HG03520 (cell line): Measurements from ENCODE around the gene KCTD1.

ENCODE experiments used
- ATAC-seq: cut with Tn5 transposase; IDR thresholded peaks from one replicate; pipeline ENCODE4 v1.9.1; 2021; ENCODE audit warnings: mild to moderate bottlenecking, moderate library complexity; ENCODE audit not compliant: unreplicated experiment

KCTD1 gene

GRCh38 chr18:26548415-26549262 lies at the start of gene KCTD1:
TSS of gene KCTD1 (minus strand) at chr18:26548553. CDS start at chr18:26548536, 17 bp downstream.
- ATAC-seq, result no peak

GRCh38 chr18:26593365-26594320 lies 45.3 kb upstream of the KCTD1 start:
- no peak for ATAC-seq

- no peak for ATAC-seq
These were observed 36.4 kb upstream of the KCTD1 start for GRCh38 chr18:26584745-26585144.

GRCh38 chr18:26579941-26580618 lies 31.7 kb upstream of the KCTD1 start:
- ATAC-seq, result no peak

DNA sequence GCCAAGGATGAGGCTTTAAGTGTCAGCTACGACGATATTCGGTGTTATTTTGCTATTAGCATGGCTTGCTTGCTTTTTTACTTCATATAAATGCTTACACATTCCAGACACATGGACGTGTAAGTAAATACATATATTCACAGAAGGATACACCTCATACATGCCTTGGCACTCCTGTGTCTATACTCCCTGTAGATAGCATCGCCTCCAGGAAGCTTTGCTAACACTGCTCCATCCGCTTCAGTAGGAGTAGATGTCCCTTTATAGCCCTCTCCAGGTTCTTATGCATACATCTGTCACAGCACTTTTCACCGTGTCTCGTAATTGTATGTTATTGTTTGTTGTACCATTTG lies 27.5 kb upstream of the KCTD1 start:
- ATAC-seq, result no peak

DNA sequence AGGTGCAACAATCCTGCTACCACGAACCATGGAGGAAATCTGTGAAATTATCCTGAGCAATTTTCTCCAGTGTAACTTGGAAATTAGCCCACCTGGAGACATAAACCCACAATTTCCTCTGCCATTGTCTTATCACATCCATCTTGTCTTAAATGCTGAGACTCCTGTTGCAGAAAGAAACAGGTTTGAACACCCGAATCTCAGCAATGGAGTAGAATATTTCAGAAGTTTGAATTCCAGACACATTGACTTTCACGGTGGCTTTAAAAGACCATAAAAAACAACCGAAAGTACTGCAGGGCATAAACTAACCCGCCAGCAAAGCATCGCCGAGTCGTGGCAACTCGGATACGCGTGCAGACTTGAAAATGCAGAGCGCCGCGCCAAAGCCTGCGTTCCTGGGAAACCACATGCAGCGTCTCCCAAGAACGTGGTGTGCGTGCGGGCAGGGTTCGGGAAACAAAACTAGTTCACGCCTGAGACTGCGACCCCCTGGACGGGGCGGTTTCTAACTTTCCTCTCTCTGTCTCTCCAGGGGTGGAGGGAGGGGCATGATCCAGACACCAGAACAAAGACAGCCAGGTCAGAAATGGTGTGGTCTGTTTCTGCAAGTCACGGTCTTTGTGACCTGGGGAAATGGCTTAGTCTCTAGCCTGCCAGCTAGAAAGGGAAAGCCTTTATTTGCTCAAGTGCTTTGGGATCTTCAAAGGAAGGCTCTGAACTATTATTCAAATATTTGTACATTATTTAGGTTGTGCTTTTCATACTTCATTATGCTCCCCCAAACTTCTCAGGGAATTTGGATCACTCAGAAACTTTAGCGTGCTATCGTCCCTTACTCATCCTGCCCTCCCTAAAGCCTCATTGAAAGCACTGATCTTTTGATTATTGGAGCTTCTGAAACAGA lies 26.9 kb upstream of the KCTD1 start:
- ATAC-seq, result no peak

- ATAC-seq, result no peak
These were observed 20.7 kb upstream of the KCTD1 start for GRCh38 chr18:26568926-26569665.

DNA sequence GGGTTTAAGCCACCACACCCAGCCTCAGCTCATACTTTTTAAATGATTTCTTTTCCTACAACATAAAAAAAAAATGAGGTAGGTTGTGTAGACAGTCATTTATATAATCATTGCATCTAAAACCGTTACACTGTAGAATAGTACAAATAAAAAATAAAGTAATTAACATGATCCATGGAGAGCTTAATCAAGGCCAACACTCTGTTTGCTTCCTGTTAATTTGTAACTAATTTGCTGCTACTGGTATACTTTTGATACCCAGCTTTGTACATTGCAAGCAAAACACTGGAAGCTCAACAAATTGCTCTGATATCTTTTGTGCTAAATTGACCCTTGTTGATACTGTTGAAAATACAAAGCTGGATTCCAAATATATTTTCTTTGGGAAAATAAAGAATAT lies 20.2 kb upstream of the KCTD1 start:
- no peak for ATAC-seq

GRCh38 chr18:26566874-26567555 lies 18.7 kb upstream of the KCTD1 start:
- ATAC-seq, result no peak

DNA sequence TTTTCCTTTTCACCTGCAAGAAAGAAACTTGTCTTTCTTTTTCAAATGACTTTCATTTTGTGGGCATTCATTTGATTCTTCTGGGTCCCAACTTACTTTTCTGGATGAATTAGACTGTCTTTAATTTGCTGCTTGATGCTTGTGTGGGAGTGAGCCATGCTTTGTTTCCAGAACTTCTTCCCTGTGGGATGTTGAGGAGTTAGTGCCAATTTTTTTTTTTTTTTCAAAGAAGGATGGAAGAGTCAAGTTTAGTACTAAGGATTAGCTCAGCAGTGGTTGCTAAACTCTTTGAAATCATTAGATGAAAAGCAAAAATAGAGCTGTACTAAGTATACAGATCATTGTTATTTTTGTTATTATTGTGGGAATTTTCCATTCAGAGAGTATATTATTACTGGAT lies 17.2 kb upstream of the KCTD1 start:
- ATAC-seq, result no peak

DNA sequence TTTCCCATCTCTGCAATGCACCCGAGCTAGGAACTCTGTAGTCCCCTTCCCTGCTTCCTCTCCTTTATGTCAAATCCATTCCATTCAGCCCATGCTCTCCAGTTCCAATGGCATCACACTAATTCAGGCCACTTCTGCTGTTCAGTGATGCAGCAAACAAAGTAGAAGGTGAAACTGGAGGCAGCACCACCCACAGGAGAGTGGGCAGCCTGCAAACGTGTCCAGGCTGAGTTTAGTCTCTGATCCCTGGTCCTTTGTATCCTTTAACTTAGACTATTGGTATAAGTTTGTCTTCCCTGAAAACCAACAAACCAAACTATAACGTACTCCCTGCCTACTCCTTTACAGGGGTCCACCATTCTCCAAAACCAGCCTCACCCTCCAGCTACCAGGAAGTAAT lies 14.7 kb upstream of the KCTD1 start:
- no peak for ATAC-seq

DNA sequence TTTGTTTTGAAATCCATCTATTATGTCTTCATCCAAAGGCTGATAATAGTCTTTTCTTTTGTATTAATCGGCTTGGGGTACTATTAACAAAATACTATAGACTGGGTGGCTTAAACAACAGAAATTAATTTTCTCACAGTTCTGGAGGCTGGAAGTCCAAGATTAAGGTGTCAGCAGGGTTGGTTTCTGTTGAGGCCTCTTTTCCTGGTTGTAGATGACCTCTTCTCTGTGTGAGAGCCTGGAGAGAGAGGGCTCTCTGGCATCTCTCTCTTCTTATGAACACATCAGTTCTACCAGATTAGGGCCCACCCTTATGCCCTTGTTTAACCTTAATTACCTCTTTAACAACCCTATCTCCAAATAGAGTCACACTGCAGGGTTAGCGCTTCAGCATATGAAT lies 14.2 kb upstream of the KCTD1 start:
- ATAC-seq, result no peak

DNA sequence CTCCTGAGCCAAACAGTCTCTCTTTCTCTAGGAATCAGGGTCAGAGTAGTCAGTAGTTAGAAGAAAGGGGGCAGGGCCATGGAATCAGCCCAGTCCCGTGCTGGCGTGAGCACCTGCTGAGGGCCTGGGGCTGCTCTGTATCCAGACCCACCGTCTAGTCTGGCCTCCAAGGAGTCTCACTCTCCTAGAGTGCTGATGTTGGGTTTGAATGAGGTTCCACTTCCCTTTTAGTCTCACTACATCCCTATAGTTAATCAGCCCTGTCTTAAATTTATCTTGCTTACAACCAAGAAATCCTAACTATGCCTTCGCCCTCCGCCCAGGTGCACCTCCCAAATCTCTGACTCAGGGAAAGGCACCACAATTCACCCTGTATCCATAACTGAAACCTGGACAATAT lies 13.4 kb upstream of the KCTD1 start:
- ATAC-seq, result no peak

- peak; percentile 87 for ATAC-seq
These were observed 8.2 kb upstream of the KCTD1 start for GRCh38 chr18:26556573-26556972.

DNA sequence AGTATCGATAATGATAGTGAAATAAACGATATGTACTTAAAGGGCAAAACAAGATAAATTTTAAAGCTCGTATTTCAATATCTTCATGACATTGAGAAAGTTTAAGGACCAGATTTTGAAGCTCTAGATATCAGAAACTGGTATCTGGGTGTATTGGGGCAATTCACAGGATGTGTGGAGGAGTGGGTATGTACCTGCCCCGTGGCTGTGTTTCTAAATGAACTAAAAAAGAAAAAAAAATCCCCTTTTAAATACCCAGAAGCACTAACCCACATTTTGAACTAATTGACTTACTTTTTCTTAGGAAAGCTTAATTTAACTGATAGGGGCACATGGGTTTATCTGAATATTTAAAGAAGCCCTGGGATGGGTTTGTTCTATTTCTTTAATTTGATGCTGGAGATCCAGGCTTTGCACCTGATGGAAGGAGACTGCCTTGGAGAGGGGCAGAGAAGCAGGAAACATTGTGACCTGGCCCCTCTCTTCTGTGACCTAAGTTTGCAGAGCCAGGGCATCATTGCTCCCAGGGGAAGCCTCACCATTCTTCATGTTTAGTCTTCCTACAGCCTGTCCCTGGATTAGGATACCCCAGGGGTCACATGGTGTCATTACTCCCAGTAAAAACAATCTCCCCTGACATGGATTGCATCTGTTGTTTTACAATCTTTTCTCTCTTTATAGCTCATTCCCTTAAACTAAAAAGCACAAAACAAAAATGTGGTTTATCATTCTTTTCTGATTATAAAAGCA lies 7.6 kb upstream of the KCTD1 start:
- ATAC-seq, result no peak

DNA sequence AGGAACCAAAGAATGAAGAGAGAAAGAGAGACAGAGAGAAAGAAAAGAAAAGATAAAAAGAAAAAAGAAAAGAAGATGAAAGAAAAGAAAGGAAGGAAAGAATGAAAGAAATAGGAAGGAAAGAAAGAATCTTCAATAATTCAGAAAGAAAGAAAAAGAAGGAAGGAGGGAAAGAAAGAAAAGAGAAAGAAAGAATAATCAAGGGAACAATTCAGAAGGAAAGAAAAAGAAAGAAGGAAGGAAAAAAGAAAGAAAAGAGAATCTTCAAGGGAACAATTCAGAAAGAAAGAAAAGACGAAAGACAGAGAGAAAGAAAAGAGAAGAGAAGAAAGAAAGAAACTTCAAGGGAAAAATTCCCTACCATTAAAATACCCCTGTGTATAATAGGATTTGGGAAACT lies 5.6 kb upstream of the KCTD1 start:
- ATAC-seq, result no peak

GRCh38 chr18:26551695-26552081 lies 3.3 kb upstream of the KCTD1 start:
- no peak for ATAC-seq

DNA sequence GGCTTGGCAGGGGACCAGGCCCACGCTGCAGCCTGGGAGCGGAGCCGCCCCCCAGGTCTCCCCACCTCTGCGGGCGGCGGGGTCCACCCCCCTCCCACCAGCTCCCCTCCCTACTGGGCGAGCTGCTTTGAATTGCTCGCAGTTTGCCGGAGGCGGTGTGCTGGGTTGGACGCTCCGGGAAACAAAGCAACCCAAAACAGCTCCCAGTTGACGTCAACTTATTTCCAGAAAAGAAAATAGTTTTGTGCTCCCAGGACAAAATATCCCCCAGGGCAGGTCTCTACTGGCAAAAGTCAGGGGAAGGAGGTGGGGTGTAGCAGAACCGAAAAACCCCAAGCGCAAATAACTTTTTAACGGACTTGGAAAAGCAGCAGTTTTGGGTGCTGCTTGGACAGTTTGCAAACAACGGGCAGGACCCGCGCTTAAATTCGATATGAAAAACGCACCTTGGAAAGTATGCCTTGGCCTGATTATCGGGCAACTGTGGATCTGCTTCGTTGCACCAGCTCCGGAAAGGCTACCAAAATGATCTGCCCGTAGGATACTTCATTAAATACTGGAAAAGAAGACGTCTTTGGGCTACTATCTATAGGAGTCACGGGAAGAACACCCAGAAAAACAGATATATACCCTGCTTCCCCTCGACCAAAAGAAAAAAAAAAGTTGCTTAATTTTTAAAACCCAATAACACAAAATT lies 2.8 kb upstream of the KCTD1 start:
- ATAC-seq, result no peak
